Measurements from ENCODE around the gene SCNN1B. TPM values are rescaled to one million over a fixed set of nuclear protein-coding genes. Genes with fewer than 3 reads are reported as not detected.
"Not testable (repeated sequence)": the region's sequence is repeated elsewhere in the genome, so short reads cannot be mapped to it uniquely, and the experiment has no call there.

SCNN1B gene
- total RNA-seq, 1 donor from 2014 or later, result 3.0 TPM

DNA sequence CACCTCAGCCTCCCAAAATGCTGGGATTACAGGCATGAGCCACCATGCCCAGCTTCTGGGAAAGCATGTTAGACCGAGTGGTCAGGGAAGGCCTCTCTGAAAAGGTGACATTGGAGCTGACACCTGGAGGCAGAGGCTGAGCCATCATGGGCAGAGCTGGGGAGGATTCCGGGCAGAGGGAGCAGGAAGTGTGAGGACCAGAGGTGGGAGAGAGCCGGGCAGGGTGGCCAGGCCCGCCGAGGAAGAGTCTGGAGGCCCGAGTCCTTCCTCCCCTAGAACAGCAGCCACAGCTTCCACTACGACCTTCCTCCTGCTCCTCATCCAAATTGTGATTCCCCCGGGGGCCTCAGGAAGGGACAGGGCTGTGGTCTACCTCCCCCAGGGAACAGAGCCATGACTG is 76.2 kb downstream of the SCNN1B start:
- DNase-seq (ENCODE audit: low read depth in 2 of 2), result no peak

DNA sequence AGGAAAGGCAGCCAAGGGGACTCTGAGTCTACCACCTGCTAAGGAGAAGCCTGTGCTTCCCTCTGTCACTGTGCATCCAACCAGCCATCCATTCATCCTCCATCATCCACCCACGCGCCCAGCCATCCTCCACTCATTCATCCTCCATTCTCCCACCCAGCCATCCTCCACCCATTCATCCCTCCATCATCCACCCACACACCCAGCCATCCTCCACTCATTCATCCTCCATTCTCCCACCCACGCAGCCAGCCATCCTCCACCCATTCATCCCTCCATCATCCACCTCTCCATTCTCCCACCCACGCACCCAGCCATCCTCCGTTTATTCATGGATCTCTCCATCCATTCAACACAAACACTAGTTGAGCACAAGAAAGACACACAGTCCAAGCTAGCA is 76.8 kb downstream of the SCNN1B start:
- no peak for DNase-seq (ENCODE audit: low read depth in 2 of 2)

DNA sequence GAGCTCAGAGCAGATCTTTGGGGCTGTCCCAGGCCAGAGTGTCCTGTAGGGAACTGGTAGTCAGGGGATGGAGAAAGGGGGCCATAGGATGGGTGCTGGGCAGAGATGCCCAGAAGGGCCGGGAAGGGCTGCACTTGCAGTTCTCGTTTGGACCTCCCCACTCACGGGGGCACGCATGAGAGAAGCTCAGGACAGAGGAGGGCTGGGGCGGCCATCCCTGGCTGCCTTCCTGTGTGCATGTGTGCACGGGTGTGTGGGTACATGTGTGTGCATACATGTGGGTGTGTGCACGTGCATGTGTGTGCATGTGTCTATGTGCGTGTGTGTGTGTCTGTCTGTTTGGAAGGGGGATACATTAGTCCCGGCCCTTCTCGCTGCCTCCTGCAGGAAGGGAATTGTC is 77.6 kb downstream of the SCNN1B start:
- DNase-seq (ENCODE audit: low read depth in 2 of 2), result no peak

DNA sequence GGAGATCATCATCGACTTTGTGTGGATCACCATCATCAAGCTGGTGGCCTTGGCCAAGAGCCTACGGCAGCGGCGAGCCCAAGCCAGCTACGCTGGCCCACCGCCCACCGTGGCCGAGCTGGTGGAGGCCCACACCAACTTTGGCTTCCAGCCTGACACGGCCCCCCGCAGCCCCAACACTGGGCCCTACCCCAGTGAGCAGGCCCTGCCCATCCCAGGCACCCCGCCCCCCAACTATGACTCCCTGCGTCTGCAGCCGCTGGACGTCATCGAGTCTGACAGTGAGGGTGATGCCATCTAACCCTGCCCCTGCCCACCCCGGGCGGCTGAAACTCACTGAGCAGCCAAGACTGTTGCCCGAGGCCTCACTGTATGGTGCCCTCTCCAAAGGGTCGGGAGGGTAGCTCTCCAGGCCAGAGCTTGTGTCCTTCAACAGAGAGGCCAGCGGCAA is 78.4 kb downstream of the SCNN1B start:
- no peak for DNase-seq (ENCODE audit: low read depth in 2 of 2)

GRCh38 chr16:23381702-23382101 is 79.6 kb downstream of the SCNN1B start:
- DNase-seq (ENCODE audit: low read depth in 2 of 2), result not testable (repeated sequence)

- DNase-seq (ENCODE audit: low read depth in 2 of 2), result no peak
These were observed 80.2 kb downstream of the SCNN1B start for GRCh38 chr16:23382279-23382678.

GRCh38 chr16:23383881-23384280 is 81.8 kb downstream of the SCNN1B start:
- DNase-seq (ENCODE audit: low read depth in 2 of 2), result no peak

DNA sequence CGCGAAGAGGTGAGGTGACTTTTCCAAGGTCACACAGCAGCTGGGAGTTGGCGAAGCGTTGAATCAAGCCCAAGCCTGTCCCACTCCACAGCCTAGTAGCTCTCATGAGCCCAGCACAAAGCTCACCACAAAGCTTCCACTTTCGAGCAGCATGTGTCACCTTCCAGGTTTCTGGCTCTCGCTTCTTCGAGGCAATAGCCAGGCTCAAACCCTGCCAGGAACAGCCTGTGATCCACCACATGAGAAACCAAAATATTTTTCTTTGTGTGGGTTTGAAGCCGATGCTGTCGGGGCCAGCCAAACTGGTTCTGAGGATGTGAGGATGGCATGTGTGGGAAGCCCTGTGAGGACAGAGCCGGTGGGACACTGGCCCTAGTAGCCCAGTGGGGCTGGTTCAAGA is 82.8 kb downstream of the SCNN1B start:
- DNase-seq (ENCODE audit: low read depth in 2 of 2), result no peak

DNA sequence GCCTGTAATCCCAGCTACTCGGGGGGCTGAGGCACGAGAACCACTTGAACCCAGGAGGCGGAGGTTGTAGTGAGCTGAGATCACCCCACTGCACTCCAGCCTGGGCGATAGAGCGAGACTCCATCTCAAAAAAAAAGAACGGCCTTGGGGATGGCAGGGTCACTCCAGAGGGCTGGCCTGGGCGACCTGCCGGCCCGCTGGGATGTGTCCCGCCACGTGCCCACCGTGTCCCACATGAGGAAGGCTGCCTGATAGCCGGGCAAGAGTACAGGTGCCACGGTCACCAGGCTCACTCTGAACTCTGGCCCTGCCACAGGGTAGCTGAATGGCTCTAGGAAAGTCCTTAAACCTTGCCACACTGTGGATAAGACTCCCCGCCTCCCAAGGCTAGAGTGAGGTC is 83.3 kb downstream of the SCNN1B start:
- no peak for DNase-seq (ENCODE audit: low read depth in 2 of 2)

- no peak for DNase-seq (ENCODE audit: low read depth in 2 of 2)
These were observed 85.6 kb downstream of the SCNN1B start for GRCh38 chr16:23387666-23388065.

DNA sequence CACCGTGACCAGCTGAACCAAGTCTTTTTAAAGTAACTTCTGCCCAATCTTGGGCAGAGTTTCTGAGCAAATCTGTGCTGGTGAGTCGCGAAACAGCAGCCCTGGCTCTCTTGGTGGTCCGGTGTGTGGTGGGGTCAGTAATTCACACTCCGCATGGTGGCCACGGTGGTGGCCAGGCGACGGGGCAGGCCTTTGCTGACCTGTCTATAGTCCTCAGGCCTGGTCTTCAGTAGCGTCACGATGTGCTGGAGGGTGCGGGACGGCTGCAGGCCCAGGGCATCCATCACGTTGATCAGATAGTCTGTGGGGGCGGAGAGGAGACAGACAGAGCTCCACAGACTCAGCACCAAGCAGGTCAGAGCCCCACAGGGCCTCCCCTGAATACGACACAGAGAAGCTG is 86.7 kb downstream of the SCNN1B start:
- no peak for DNase-seq (ENCODE audit: low read depth in 2 of 2)

DNA sequence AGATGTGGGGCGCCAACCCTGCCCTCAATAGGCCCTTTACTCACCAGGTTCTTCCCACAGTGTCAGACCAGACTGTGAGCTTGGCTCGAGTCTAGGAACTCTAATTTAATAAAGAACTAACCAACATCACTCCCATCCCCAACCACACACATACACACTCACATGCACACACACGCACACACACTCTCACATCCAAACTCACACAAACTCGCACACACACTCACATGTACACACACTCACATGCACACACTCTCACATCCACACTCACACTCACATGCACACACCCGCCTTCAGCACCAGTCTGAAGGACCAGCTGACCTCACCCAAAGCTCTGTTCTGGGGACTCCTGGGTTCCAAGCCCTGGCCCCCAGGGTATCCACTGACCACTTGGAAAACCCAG is 87.1 kb downstream of the SCNN1B start:
- DNase-seq (ENCODE audit: low read depth in 2 of 2), result no peak

DNA sequence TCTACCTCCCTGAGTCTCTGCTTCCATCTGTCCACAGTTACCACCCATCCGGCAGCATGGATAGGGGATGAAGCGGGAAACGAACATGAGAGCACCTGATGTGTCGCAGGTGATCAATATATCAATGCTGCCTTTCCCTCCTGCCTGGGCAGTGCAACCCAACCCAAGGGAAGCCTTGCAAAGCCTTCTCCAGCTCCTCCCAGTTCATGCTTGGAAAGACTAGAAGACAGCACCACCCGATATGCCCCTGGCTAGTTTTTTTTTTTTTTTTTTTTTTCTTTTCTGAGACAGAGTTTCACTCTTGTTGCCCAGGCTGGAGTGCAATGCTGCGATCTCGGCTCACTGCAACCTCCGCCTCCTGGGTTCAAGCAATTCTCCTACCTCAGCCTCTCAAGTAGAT is 87.8 kb downstream of the SCNN1B start:
- DNase-seq (ENCODE audit: low read depth in 2 of 2), result not testable (repeated sequence)

DNA sequence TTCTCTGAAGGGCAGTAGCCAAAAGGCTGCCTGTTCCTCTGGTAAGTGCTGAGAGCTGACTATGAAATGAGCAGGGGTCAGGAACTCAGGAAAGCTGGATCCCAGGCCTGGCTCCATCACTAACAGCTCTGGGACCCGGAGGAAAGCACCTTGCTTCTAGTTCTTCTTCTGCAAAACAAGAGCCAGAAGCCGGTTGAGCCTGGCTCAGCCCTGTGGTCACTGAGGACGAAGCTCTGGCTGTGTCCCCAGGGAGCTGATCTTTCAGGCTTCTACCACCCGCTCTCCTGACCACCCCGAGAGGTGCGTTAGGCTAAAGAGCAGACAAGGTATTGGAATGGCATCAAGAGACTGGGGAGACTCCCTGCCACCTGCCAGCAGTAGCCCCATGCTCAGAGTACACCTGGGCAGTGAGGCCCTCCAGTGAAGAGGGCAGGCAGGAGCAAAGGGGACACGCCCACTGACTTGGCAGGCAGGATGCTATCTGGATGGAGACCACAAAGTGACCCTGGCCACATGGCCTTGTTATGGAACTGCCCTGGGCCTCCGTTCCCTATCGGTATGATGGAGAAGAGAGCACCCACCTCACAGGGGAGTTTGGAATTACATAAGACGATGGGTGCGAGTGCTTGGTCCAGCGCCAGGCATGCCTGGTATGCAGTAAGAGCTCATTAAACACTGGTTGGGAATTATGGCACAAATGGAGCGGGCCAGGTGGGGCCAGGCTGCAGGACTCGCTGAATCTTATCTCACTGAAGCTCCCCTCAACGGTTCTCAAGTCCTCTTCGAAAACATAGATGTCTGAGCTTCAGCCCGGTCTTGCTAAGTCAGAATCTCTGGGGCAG is 89.5 kb downstream of the SCNN1B start:
- DNase-seq (ENCODE audit: low read depth in 2 of 2), result no peak

DNA sequence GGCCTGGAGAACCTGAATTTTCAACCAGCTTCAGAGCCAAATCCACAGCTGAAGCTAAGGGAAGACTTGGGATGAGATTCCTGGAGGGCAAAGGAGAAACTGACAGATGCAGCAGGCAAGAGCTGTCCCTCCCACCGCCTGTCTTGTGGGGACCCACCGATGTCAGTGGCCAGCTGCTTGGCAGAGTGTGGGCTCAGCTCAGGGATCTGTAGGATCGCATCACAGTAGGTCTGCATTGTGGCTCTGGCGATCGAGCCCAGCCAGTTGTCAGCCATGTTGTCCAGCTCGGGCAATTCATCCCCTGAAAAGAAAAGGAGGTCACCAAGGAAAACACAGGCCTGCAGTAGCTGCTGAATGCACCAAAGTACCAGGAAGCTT is 90.1 kb downstream of the SCNN1B start:
- no peak for DNase-seq (ENCODE audit: low read depth in 2 of 2)

DNA sequence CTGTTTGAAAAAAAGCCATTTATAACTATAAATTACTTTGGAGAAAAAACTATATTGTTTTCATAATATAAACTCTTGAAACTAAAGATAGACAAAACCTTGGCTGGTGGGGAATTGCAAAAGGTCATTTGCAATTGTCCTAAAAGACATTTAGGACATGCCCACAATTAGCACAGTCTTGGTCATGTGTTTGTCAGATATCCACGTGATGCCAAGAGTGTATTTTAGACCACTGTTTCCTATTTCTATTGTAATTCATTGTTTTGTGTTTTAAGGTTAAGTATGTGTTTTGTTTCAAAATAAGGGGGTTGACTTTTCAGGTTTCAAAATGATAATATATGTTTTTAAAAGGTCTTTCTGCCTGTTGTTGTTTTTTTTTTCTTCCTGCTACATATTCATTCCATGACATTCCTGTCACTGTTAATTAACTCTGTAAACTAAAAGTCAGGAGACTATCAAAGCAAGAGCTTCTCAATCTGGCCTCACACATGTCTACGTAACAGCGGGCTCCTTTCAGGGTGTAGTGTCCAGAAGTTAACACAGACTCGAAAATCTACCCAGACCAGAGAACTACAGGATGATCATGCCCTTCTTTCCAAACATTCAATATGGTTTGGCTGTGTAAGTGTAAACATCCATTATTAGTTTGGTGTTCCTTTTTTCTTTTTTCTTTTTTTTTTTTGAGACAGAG is 92.2 kb downstream of the SCNN1B start:
- peak; percentile 50 to 80 for DNase-seq (ENCODE audit: low read depth in 2 of 2)

- no peak for DNase-seq (ENCODE audit: low read depth in 2 of 2)
These were observed 93.6 kb downstream of the SCNN1B start for GRCh38 chr16:23395732-23396131.

DNA sequence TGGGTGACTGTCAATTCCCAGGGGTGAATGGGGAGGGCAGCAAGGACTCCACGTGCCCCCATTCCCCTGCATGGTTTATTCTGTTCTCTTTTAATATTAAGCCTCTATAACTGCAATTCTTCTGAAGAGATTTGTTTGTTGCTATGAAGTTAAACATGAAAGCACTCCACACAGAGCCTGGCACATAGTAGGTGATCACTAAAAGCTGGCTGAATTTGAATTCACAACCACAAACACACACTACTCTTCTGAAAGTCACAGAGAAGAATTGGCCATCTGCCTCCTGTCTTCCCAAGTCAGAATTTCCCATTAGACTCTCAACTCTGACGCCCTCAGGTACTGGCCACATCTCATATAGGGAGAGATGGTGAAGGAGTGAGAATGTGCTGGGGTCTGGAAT is 95.4 kb downstream of the SCNN1B start:
- DNase-seq (ENCODE audit: low read depth in 2 of 2), result no peak

GRCh38 chr16:23398987-23399805 is 97.1 kb downstream of the SCNN1B start:
- DNase-seq (ENCODE audit: low read depth in 2 of 2), result no peak

DNA sequence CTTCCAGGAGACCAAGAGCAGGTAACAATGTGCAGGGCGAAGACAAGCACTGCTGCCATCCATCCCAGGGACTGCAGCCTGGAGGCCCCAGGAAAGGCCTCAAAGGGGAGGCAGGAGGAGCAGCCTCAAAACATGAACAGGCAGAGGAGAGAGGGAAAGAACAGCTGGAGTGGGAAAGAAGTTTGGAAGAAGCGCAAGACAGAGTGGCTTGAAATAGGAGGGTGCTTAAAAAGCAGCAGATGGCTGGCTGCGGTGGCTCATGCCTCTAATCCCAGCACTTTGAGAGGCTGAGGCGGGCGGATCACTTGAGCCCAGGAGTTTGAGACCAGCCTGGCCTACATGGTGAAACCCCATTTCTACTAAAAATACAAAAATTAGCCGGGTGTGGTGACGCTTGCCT is 98.3 kb downstream of the SCNN1B start:
- not testable (repeated sequence) for DNase-seq (ENCODE audit: low read depth in 2 of 2)

DNA sequence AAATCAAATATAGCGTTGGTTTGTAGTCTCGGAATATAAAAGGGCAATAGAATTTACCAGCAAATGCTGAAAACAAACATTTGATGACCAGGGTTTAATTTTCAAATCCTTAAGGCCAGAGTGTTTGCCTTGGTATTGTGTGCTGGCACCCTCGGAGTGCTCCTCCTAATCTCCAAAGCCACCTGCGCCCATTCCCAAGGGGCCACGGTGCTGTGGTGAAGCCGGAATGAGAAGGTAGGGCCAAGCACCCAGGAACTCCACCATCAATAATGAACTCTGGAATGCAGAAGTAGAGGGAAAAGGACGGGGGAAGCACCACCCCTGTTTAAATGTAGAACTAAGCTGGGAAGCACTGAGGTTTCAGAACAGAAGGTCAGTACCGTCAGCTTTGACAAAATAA is 99.0 kb downstream of the SCNN1B start:
- no peak for DNase-seq (ENCODE audit: low read depth in 2 of 2)

- no peak for DNase-seq (ENCODE audit: low read depth in 2 of 2)
These were observed 100.0 kb downstream of the SCNN1B start for GRCh38 chr16:23402100-23402499.

Measured in dermis microvascular lymphatic vessel endothelial cell (primary cell).